Brain microvascular endothelial cell (primary cell): ENCODE measurements around the gene GRK1.
"Not testable (repeated sequence)": the region's sequence is repeated elsewhere in the genome, so short reads cannot be mapped to it uniquely, and the experiment has no call there.

ENCODE experiments used
- DNase-seq: peaks from one replicate; pipeline ENCODE4 v3.0.0-alpha.2; 2020
- H3K27ac ChIP-seq: fragments of 250-450 bp; sonication (Bioruptor Pico); 2 replicates; pipeline ENCODE4 v1.5.1; 2020; ENCODE audit warnings: mild to moderate bottlenecking, moderate library complexity
- H3K27me3 ChIP-seq: fragments of 250-450 bp; sonication (Bioruptor Pico); replicated peaks from 2 replicates; pipeline ENCODE4 v1.5.1; 2020; ENCODE audit warnings: mild to moderate bottlenecking
- H3K36me3 ChIP-seq: fragments of 250-450 bp; sonication (Bioruptor Pico); replicated peaks from 2 replicates; pipeline ENCODE4 v1.5.1; 2020; ENCODE audit warnings: mild to moderate bottlenecking
- H3K4me3 ChIP-seq: 2 replicates; pipeline ENCODE4 v1.5.1; 2011; ENCODE audit warnings: low read depth, mild to moderate bottlenecking, control low read depth, low read length, moderate library complexity
- CTCF ChIP-seq: IDR thresholded peaks from 2 replicates; pipeline ENCODE4 v1.5.1; 2011; ENCODE audit warnings: low read depth, mild to moderate bottlenecking, moderate library complexity, low read length, control low read depth, inconsistent platforms; ENCODE audit errors: missing control alignments
- in situ Hi-C: cut with HindIII; loops from 2 replicates; pipeline ENCODE4 v1.10.0; 2017; ENCODE audit warnings: low sequenced_read_pairs, low pct_ligation_motif_present

The GRK1 gene

GRCh38 chr13:113743366-113744195 is 76.6 kb downstream of the GRK1 start:
- in situ Hi-C loops: no loop called here
- Histone ChIP-seq H3K27ac (no peak overlapping the region), H3K27me3 (peaks cover 2% of the 10 kb centered on the region), H3K4me3 (no peak overlapping the region), H3K36me3 (no peaks in the 10 kb centered on the region)
- no peak for TF ChIP-seq CTCF
- DNase-seq: no peak

- in situ Hi-C loops: no loop called here
- peaks cover 2% of the 10 kb centered on the region for H3K27me3 ChIP-seq
- DNase-seq: no peak
- H3K27ac ChIP-seq: no peak overlapping the region
- no peak for TF ChIP-seq CTCF
- H3K4me3 ChIP-seq: no peak overlapping the region
- H3K36me3 ChIP-seq: no peaks in the 10 kb centered on the region
Measured at GRCh38 chr13:113744197-113745000, 77.4 kb downstream of the GRK1 start.

GRCh38 chr13:113745059-113745458 is 78.0 kb downstream of the GRK1 start:
- Histone ChIP-seq H3K4me3 (no peak overlapping the region), H3K36me3 (no peaks in the 10 kb centered on the region), H3K27ac (no peak overlapping the region), H3K27me3 (peaks cover under 1% of the 10 kb centered on the region)
- no peak for DNase-seq
- TF ChIP-seq CTCF: no peak
- in situ Hi-C loops: no loop called here

- H3K27me3 ChIP-seq, in situ Hi-C loops, H3K36me3 ChIP-seq, H3K27ac ChIP-seq, DNase-seq, H3K4me3 ChIP-seq: not testable (repeated sequence)
Measured at GRCh38 chr13:113745500-113746142, 78.6 kb downstream of the GRK1 start.

- Histone ChIP-seq H3K27me3 (no peaks in the 10 kb centered on the region), H3K27ac (no peak overlapping the region), H3K4me3 (no peak overlapping the region), H3K36me3 (no peaks in the 10 kb centered on the region)
- TF ChIP-seq CTCF: no peak
- no peak for DNase-seq
- in situ Hi-C loops: no loop called here
Measured at GRCh38 chr13:113746143-113746525, 79.1 kb downstream of the GRK1 start.

- Histone ChIP-seq H3K4me3 (no peak overlapping the region), H3K27me3 (no peaks in the 10 kb centered on the region), H3K36me3 (no peaks in the 10 kb centered on the region), H3K27ac (no peak overlapping the region)
- in situ Hi-C loops: no loop called here
- DNase-seq: no peak
- TF ChIP-seq CTCF: no peak
Measured at GRCh38 chr13:113746671-113747070, 79.7 kb downstream of the GRK1 start.
